GM21447 (cell line): ENCODE results near the gene GALNT14.

Experiments
- ATAC-seq: cut with Tn5 transposase; IDR thresholded peaks from one replicate; pipeline ENCODE4 v1.9.1; 2021; ENCODE audit not compliant: unreplicated experiment

Gene GALNT14

DNA sequence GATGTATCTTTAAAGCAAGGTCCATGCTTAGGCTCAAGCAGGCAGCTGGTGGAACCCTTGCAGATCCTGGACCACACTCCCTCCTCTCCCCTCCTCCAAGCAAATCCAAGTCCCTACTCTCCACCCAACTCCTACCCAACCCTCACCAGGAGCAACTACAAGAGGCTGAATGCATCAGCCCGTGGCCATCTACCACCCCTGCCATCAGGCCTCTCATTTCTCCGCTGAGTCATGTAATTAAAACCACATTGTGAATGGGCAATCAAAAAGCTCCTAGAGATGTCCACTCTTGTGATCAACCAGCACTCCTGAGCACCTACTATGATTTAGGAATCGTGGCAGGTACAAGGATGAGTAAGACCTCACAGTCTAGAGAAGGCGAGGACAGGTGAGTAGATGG, 188.8 kb downstream of the GALNT14 start:
- ATAC-seq, result no peak

DNA sequence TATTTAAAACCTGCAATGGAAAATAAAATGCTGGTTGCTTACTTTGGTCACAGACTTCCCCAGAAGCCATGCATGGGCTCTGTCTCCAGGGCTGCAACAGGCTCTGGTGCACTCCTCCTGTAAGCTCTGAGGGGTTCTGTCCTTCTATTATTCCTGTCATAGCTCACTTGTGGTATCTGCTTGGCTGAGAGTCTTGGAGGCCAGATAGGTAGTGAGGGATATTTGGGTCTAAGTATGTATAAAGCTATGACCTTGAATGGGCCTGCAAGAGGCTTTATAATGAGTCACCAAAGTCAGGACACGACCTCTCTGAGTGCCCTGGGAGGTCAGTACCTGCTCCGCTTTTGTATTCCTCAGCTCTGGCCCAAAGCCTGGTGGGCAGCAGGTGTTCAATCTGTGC, 189.4 kb downstream of the GALNT14 start:
- ATAC-seq, result no peak

DNA sequence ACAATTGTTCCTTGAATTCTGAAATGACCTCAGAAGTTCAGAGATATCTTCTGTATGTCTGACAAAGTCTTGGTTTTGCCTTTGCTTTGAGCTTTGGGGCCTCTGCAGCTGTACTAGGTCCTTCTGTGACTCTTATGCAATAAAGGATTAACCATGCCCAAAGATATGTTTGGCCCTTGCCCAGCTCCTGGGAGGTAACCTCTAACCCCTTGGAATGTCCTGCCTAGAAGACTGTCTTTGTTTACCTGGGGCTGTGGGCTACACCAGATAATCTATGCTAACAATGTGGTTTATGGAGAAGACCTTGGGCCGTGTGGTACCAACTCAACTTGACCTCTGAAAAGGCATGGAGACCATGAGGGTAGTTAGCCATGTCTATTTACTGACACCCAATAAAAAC, 190.1 kb downstream of the GALNT14 start:
- ATAC-seq, result no peak

GRCh38 chr2:30947686-30948085, 190.6 kb downstream of the GALNT14 start:
- ATAC-seq, result no peak

- no peak for ATAC-seq
Measured at GRCh38 chr2:30942419-30942818, 195.8 kb downstream of the GALNT14 start.

DNA sequence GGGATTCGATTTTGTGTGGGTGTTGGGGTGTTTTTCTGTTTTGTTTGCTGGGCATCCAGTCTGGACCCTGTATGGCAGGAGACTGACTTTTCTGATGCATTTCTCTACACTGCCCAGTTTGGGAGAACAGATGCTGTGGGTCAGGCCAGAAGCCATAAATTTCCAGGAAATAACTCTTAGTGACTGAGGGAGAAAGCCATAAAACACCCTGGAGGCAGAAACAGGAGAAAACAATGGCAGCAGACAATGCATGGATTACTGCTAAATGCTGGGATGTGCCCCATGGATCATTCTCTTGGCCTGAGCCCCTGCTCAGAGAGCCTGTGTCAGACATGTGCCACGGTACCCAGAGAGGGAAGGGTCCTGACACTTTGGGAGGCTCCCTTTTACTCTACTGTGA, 197.4 kb downstream of the GALNT14 start:
- ATAC-seq, result no peak

GRCh38 chr2:30939364-30939763, 198.9 kb downstream of the GALNT14 start:
- ATAC-seq, result no peak

- no peak for ATAC-seq
Measured at GRCh38 chr2:30938196-30938595, 200.0 kb downstream of the GALNT14 start.

DNA sequence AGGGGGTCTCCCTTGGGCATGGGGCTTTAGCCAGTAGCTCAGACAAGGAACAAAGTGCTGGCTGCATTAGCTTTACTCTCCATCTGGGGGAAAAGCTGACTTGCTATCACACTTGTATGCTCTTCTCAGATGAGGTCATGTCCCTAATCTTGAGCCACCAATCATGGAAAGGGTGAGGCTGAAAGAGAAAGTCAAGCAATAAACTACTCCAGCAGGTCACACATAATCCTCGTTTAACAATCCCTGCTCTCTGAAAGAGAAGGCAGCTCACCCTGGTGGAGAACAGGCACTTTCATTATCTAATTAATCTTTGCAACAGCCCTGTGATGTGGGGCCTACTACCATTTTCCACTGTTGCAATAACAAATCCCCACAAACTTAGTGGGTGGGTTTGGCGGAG, 201.3 kb downstream of the GALNT14 start:
- ATAC-seq, result no peak

DNA sequence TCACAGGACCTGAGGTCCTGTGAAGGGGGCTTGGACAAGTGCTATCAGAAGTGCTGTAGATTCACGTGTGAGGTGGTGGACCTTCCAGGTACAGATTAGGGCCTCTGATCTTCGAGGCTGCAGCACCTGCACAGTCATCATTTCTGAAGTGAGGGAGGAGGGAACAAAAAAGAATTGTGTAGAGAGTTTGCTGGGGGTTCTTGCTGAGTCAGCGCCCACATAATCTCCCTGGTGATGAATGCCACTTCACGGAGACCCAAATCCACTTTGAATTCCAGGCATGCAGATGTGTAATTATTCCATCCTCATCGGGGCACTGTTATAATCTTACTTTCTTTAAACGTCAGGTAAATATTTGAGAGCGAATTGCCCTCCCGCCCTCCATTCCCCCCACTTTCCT, 202.4 kb downstream of the GALNT14 start:
- no peak for ATAC-seq

DNA sequence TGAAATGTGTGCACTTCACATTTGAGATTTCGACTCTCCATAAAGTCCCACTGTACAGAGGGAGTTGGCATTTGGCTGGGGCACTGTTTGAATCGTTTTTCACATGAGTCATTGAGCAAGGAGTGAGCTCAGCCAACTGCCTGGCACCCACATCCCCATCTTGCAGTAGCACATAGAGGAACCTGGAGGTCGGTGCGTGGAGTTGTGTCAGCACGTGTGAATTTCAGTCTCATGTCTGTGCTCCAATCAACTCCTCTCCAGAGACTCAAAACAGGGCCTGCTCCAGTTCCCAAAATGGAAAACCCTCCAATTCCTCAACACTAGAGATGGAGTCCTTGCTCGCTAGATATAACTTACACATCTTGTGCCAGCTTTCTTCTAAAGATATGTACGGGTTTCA, 204.2 kb downstream of the GALNT14 start:
- no peak for ATAC-seq

DNA sequence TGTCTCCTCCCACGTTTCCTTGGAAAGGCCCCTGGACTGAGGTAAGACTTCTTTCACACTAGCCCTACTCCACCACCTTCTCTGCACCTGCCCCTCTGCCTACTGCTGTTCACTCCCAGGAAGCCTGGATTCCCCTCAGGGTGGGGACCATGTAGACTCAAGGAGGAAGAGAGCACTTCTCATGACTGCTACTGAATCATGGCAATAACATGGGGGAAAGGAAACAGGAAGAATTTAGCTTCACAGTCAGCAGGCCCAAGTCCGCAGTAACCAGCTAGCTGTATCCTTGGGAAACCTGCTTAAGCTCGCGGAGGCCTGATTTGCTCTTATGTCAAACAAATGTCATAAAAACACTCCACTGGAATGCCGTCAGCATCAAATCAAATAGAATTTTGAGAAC, 204.7 kb downstream of the GALNT14 start:
- ATAC-seq, result no peak

DNA sequence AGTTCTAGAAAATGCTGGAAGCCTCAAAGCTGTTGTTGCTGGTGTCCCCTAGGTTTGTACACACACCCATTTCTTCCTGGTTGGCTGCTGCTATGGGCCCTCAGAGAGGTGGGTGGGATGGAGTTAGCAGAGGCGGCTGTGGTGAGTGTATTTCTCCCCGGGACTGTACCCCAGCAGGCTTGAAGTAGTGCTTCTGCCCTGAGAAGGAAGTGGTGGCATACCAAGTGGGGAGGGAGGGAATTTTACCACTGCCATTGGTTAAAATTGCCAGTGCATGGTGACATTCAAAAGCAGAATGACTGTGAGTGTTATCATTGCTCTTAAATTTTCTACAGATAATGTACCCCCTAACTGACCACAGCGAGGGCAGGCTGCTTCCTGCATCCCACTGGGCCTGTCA, 205.4 kb downstream of the GALNT14 start:
- ATAC-seq, result no peak

GRCh38 chr2:30931841-30932407, 206.3 kb downstream of the GALNT14 start:
- no peak for ATAC-seq

DNA sequence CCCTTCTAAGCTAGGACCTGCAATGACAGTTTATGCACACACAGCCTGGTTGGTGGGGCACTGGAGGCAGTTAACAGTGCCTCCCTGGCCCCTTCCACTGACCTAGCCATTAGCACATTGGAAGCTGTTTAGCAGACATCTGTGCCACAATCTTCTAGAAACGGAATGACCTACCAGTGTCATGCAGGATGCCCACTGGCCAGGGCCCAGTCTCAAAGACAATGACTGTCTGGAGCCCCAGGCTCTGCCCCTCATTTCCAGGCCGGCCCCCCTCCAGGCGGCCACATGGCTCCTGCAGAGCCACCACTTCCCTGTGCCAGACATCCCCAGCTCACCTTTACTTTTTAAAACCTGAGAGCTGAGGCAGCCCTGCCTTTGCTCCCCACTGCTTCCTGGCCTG, 207.5 kb downstream of the GALNT14 start:
- no peak for ATAC-seq

GRCh38 chr2:30927465-30928075, 210.7 kb downstream of the GALNT14 start:
- no peak for ATAC-seq

- no peak for ATAC-seq
Measured at GRCh38 chr2:30926606-30927005, 211.6 kb downstream of the GALNT14 start.

- ATAC-seq, result no peak
Measured at GRCh38 chr2:30923623-30924022, 214.6 kb downstream of the GALNT14 start.

- no peak for ATAC-seq
Measured at GRCh38 chr2:30920511-30920910, 217.7 kb downstream of the GALNT14 start.

DNA sequence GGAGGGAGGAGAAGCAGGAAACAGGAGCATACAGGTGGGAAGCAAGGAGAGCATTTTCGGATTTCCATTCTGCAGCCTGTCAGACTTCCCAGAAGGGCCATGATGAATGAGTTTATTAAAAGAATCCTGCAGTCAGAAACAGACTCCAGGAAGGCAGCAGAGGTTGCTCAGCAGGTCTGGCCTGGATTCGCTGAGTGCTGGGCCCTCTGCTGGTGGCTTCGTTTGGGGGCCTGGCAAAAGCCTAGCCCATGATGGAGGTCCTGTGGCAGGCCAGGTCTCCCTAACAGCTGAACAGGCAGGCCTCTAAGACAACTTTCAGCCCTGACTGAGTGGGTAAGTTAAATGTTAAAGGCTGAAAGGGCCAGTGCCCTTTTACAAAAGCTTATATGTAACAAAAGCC, 222.8 kb downstream of the GALNT14 start:
- ATAC-seq, result no peak

GRCh38 chr2:30914456-30914855, 223.8 kb downstream of the GALNT14 start:
- no peak for ATAC-seq

DNA sequence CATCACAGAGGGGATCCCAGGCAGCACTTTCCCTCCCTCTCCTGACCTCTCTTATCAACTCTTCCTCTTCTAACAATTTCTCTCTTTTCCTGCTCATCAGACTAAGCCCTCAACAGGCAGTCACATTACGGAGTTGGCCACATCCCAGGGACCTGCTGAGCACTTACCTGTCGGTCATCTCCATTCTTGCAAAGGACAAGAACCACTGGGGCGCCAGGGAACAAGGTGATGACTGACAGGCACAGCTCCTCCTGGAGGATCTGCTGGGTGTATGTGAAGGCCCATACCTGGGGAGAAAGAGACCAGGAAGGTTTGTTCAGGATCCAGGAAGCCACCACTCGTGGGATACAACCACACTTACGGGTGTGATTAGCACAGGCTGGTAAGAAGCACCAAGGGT, 226.2 kb downstream of the GALNT14 start:
- no peak for ATAC-seq

DNA sequence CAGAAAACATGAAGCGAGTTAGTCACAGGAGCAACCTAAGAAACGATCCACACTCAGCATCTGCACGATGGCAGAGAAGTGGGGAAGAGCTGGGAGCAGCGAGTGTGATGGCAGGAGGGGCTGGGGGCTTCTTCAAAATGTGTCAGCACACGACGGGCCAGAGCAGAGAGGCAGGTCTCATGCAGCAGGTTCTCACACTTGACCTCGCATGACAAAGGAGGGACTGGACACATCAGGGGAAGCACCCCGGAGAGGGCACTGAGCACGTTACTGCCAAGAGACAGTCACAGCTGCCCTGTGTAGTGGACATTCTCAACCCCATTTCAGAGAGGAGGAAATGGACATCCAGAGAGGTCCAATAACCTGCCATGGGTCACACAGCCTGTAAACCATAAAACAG, 226.9 kb downstream of the GALNT14 start:
- no peak for ATAC-seq
